IPS-NIHi7 (cell line): ENCODE results near the gene CUX1.
"Not testable (repeated sequence)": the region's sequence is repeated elsewhere in the genome, so short reads cannot be mapped to it uniquely, and the experiment has no call there.

ENCODE experiments used
- DNase-seq: peaks from one replicate; pipeline ENCODE4 v3.0.0; 2012; ENCODE audit warnings: mixed read lengths; ENCODE audit errors: extremely low spot score

Gene CUX1

DNA sequence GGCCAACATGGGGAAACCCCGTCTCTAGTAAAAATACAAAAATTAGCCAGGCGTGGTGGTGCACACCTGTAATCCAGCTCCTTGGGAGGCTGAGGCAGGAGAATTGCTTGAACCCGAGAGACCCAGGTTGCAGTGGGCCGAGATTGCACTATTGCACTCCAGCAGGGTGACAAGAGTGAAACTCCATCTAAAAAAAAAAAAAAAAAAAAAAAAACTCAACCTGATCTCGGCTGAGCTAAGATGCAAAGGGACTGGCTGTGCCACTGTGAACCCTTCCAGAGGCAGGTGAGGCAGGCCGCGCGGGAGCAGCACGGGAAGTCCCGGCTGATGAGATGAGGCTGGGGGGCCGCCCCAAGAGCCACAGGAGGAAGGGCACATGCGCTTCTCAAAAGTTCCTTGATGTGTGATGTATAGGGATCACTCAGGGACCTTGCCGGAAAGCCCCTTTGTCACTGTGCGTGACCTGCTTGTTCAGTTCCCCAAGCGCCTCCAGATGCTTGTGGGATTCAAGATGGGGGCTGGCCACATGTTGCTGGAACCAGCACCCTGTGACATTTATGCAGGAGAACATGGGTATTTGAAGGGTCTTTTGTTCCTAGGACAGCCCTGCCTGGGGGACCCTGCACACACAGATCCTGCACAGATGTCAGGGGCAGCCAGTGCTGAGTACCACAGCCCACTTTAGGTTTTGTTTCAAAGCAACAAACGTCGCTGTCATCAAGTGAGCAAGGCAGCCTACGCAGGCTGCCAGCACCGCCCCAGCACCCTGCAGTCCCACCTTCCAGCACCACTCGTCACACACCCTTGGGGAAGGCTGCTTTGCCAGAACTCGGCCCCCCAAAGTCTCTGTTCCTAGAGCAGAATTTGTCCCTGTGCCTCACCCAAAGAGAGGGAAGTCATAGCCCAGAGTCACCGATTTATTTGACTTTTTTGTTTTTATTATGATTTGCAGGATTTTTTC lies 394.4 kb downstream of the CUX1 start:
- DNase-seq: no peak

DNA sequence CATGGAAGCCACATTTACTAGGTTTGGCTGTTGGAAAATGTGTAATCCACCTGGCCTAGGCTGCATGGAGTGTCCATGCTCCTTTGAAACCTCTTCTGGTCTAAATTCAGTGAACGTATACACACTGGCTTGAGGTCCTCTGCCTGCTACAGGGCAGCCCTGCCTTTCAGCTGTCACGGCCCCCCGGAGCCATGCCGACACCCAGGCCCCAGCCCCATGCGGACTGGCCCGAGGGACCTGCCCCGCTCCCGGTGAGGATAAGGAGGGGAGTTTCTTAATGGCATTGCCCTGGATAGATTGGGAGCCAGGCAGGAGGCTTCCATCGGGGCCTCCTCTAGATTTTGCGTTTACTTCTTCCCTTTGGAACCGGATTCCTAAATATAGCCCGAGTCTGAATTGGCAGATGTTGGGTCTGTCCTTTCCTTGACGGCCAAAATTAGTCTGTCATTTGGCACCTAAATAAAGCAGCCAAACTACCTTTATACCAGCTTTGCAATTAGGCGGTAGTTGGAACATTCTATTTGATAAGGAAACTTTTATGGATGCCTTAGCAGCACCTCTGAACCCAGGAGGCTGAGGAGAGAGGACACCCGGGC lies 397.1 kb downstream of the CUX1 start:
- DNase-seq: no peak

DNA sequence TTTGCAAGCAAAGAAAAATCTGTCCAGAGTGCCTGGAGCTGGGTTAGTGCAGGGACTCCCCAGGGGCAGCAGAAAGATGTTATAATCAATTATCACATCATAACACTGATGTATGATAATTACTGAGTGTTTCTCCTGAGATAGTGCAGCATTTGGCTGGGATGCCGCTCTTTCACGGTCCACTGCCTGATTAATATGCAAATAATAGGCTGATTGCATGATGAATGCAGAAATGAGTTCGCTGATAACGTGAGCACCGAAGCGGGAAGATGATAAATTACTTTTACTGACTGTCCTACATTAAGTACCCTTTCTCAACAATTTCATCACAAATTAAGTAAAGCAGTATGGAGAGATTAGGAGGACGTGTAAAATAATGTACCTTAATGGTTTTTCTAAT lies 397.8 kb downstream of the CUX1 start:
- DNase-seq: no peak

DNA sequence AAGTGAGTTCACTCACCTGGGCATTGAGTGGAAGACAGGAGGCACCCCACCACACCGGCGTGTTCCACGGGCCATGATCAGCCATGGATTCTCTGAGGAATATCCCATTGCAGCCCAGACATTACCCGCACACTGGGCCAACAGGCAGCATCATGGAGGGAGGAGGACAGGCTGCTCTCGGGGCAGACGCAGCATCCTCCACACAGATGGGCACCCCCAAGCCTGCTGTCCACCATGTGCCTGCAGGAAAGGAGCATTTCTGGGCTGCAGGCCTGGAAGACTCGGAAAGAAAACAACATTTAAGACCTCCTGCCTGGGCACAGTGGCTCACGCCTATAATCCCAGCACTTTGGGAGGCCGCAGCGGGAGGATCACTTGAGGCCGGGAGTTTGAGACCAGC lies 398.3 kb downstream of the CUX1 start:
- no peak for DNase-seq

DNA sequence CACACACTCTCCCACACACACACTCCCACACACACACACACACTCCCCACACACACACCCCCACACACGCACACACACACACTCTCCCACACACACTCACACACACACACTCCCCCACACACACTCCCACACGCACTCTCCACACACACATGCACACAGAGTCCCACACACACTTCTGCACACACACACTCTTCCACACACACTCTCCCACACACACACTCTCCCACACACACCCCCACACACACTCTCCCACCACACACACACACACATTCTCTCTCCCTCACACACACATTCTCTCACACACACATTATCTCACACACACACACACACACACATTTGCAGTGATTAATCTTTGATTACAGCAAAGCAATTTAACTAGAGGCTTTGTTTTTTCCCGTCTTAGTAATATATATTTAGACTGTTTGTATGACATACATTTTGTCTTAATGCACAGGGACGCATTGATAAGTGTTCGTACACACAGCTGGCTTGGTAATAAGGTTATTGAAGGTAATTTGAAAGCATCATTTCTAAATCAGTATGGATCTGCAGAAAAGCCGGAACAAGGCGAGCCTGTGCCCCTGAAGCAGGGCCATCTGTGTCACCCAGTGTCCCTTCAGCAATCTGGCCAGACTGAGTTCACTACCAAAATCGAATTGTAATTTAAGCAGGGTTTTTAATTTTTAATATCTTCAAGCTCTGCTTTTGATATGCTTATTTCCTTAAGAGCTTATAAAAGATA lies 399.3 kb downstream of the CUX1 start:
- DNase-seq: no peak

DNA sequence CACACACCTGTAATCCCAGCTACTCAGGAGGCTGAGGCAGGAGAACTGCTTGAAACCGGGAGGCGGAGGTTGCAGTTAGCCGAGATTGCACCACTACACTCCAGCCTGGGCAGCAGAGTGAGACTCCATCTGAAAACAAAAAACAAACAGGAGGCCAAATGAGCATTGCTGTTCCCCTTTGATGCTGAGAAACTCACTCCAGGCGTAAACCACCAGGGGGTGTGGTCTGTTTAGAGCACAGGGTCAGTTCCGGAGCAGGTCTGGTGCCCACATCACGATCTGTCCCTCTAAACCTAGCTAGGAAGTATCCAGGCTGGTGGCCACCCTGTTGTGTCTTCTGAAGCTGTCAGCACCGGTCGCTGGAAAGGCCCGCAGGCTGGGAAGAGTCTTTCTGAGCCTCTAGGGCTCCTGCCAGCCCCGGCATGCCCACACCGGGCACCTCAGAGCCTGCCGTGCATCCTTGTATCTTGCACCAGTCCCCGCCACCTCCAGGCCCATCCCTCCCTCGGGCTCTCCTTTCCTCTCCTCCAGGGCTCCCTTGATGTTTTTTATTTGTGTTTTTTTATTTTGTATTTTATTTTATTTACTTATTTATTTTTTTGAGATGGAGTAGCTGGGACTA lies 402.9 kb downstream of the CUX1 start:
- peak; percentile 41 for DNase-seq

DNA sequence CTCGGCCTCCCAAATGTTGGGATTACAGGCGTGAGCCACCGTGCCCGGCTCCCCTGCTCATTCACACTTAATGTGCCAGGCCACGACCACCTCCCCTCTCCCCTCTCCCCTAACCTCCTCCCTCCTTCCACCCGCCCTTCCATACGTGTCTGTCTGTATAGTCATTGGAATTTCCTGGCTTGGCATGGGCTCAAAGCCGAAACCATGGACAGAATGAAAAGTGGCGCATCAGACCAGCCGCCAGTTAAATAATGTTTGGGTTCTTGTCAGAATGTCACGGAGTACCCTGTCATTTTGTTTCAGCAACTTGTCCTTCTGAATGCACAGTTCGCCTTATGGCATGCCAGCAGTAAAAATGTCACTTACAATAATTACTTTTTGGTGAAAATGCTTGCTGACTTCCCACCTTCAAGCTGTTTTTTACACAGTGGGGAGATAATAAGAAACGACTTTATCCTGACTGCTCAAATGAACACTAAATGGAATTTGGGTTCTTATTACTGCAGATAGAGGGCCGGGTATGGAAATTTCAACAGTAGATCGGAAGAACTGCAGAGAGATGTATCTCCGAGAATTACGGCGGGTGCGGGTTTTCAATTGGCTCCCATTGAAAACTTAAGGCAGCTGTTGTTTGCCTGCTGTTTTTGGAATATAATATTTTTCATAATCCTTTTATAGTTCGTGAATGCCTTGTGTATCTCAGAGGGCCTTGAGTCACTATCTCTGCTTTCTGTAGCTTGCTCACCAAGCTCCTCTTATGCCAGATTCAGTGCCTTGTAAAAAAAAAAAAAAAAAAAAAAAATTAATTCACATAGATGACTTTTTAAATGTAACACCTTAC lies 403.8 kb downstream of the CUX1 start:
- no peak for DNase-seq

DNA sequence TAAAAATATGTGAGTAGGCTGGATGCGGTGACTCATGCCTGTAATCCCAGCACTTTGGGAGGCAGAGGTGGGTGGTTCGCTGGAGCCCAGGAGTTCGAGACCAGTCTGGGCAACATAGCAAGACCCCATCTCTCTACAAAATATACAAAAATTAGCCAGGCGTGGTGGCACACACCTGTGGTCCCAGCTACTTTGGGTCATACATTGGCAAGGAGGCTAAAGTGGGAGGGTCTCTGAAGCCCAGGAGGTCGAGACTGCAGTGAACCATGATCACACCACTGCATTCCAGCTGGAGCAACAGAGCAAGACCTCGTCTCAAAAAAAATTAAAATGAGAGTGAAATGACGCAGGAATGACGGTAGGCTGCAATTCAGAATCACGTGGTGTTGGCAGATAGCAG lies 404.5 kb downstream of the CUX1 start:
- DNase-seq: no peak

DNA sequence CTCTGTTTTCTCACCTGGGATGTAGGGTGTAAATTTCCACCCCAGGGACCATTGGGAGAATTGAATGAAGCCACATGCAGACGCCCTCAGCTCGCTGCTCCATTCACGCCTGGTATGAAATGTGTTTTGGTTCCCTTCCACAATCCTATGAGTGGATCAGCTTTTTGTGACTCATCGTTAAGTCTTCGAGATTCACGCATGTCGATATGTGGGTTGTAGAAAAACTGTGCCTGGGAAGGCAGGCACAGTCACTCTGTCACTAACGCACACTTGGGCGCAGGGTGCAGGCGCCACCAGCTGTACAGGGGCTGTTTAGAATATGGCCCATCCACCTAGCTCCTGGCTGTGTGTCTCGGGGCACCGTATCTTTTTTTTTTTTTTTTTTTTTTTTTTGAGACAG lies 405.0 kb downstream of the CUX1 start:
- no peak for DNase-seq

DNA sequence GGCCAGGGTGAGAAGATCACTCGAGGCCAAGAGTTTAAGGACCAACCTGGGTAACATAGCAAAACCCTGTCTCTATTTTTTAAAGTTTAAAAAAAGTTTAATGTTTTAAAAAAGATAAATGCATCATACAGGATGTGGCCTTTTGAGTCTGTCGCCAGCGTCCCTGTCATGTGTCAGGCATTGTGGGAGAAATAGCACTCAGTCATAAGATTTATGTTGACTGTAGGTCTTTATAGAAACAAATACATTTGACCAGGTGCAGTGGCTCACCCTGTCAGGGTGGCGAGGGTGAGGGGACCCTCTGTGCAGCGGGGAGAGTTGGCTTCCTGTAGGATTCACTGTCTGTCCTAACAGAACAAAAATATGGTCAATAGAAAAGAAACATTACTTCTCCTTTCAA lies 405.8 kb downstream of the CUX1 start:
- DNase-seq: no peak

DNA sequence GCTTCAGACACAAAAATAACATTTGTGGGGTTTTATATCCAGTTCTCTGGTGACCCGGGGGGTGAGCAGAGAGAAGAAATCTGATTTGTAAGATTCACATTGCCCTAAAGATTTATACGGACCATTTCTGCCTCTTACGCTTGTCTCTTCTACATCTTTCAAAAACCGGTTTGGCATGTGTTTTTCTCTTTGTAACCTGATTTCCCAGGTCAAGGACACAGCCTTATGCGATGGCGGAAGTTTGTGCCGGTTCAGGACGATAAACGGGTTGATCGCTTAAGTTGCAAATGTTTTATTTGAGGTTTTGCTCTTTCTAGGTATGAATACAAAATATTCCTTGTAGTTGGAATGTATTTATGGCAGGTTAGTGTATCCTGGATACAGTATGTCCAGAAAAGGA lies 407.6 kb downstream of the CUX1 start:
- no peak for DNase-seq

DNA sequence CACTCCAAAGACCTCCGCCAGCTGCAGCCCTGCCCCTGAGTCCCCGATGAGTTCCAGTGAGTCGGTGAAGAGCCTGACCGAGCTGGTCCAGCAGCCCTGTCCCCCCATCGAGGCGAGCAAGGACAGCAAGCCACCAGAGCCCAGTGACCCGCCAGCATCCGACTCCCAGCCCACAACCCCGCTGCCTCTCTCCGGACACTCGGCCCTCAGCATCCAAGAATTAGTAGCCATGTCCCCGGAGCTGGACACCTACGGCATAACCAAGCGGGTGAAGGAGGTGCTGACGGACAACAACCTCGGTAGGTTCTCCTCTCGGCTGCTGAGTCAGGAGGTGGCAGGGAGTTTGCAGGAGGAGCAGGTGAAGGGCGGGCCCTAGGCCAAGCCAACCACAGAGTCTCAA lies 409.9 kb downstream of the CUX1 start:
- no peak for DNase-seq

DNA sequence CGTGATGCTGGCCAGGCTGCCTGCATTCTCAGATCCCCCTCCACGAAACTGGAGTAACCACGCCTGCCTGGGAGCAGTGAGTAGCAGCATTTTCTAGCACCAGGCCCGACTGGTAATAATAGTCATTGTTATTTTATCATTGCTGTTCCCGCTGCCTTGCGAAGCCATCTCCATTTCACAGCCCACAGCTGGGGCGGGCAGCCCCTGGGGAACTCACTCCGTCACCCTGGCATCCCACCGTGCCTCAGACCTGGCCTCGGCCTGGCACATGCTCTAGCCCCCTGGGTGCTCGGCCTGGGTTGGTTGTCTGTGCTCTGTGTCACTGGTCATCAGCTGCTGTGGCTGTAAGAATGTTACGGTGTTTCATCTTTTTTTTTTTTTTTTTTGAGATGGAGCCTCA lies 411.5 kb downstream of the CUX1 start:
- no peak for DNase-seq

DNA sequence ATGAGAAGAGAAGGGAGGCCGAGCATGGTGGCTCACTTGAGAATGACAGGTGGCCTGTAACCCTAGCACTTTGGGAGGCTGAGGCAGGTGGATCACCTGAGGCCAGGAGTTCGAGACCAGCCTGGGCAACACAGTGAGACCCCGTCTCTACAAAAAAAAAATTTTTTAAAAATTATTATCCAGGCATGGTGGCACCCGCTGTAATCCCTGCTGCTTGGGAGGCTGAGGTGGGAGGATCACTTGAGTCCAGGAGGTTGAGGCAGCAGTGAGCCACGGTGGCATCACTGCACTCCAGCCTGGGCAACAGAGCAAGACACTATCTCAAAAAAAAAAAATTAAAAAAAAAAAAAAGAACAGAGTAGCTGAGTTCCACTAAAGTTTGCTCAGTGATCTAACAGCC lies 412.7 kb downstream of the CUX1 start:
- not testable (repeated sequence) for DNase-seq

DNA sequence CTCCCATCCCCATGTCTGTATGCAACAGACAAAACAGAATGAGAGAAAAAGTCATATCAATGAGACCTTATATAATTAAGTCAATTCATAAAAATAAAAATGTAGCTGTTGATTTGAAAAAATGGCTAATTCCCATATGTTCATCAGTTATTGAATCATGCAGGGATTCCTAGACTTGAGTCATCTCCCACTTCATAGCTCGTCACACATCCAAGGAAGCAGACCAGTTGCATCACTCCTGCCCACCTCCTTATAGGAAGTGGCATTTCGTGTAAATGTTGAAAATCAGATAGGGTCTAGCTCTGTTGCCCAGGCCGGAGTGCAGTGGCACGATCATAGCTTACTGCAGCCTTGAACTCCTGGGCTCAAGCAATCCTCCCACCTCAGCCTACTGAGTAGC lies 413.2 kb downstream of the CUX1 start:
- DNase-seq: no peak

DNA sequence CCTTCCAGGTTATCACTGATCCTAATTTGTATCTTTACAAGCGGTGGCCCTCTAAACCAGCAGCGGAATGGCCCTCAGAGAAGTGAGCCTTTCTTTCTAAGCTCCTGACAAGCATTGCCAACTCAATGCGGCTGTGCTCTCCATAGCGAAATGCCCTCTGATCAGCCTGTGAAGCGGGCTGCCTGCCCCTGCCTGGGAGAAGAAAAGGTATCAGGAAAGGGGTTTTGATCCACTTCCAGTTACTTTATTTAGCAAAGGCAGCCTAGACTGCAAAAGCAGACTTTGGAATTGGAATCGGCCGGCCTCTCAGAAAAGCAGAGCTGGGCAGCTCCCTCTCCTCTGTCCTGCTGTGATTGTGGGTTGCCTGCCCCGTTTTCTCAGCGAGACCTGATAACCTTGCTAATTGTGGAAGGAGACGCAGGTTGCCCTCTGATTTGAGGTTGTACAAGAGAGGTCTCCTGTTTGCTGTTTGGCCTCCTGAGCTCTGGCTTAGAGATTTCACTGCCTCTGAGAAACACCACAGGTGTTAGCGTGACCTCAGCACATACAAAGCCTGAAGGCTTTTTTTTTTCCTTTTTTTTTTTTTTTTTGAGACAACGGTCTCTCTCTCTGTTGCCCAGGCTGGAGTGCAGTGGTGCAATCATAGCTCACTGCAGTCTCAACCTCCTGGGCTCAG lies 415.3 kb downstream of the CUX1 start:
- no peak for DNase-seq

DNA sequence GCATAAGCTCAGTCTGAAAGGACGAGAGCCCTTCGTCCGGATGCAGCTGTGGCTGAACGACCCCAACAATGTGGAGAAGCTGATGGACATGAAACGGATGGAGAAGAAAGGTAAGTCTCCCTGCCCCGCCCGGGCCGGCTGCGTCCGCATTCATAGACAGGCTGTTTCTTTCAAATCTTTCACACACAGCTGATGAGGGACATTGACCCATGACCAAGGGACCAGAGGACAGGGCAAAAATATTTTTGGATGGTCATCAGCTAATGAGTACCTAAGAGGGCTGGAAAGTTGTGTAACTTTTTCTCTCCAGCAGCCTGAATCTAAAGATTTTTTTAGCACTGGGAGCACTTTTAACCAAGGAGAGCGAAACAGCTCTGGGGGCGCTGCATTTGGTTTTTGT lies 416.7 kb downstream of the CUX1 start:
- no peak for DNase-seq

DNA sequence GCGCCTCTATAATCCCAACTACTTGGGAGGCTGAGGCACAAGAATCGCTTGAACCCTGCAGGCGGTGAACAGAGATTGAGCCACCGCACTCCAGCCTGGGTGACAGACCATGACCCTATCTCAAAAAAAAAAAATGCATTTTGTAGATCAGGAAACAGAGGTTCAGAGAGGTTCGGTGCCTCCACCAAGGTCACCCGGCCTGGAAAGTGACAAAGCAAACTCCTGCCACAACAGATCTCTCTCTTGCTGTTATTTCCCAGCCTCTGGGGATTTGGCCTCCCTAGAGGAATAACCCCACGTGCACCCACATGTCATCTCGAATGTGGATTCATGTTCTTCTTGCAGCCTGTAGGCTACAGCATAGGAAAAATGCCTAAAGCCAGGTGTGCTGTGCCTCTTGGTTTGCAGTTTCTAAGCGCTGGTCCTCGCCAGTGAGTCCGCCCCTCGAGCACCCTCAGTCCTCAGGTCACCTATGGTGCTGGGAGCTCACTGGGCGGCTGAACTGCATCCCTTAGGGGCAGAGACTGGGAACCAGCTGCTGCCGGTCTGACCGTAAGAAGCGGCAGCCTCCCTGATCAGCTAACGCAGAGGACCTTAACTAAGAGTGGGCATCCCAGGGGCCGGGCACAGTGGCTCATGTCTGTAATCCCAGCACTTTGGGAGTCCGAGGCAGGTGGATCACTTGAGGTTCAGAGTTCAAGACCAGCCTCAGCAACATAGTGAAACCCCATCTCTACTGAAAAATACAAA lies 417.6 kb downstream of the CUX1 start:
- no peak for DNase-seq

DNA sequence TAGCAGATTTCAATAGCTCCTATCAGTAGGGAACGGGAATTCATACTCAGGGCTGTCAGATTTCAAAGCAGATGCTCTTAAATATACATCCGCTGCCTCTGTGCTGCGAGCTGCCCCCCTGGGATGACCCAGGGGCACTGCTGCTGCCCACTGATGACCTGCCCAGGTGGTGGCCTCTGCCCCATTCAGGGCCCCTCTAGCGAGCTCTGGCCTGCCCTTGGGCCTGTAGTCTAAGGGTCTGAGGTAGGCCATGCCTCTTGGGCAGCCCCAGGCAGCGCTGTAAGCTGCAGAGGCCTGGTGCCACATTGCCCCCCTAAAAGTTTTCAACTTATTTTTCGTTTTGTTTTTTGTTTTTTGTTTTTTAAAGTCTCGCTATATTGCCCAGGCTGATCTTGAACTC lies 418.7 kb downstream of the CUX1 start:
- DNase-seq: no peak
